HG03095 (cell line): ENCODE data around the gene ZNF287.
"Not testable (repeated sequence)": the region's sequence is repeated elsewhere in the genome, so short reads cannot be mapped to it uniquely, and the experiment has no call there.

Source experiments
- ATAC-seq: cut with Tn5 transposase; IDR thresholded peaks from one replicate; pipeline ENCODE4 v1.9.1; 2021; ENCODE audit warnings: moderate library complexity; ENCODE audit not compliant: unreplicated experiment

Gene ZNF287

DNA sequence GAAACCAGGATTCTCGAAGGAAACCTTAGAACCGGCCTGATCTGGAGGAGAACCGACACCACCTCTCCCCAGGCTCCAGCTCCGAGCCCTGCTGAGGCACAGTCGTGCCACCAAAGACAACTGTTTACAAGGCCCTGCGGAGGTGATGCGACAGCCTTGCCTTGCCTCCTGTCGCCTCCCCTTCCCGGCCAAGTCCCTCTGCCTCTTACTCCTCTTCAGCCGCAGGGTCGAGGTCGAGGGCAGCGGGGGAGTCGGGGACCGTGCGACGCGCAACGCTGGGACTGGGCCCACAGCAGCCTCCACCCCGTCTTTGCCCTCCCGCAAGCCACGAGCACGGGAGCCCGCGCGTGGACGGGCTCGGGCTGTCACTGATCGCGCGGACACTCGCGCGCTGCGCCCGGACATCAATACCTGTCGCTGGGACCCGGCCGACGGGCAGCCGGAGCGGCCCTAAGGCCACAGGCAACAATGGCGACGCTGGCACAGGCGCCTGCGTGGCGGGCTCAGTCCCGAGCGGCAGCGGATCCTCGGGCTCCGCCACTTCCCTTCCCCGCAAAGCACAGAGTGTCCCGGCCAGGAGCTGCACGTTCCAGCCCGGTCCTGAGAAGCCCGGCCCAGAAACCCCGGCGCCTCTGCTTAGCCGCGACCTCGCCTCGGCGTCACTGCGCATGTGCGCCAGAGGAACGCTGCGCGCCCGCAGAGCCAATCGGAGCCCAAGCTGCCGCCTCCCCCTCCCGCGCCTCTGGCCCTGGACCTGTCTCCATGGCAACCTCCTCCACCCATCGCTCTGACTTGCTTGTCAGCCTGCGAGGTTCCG, at the start of gene ZNF287:
Gene ZNF287, minus strand, starts transcription at position 664 of the 817 bp plus-strand sequence. CDS start 1,473 bp downstream, outside the sequence.
- peak; percentile 90 for ATAC-seq

DNA sequence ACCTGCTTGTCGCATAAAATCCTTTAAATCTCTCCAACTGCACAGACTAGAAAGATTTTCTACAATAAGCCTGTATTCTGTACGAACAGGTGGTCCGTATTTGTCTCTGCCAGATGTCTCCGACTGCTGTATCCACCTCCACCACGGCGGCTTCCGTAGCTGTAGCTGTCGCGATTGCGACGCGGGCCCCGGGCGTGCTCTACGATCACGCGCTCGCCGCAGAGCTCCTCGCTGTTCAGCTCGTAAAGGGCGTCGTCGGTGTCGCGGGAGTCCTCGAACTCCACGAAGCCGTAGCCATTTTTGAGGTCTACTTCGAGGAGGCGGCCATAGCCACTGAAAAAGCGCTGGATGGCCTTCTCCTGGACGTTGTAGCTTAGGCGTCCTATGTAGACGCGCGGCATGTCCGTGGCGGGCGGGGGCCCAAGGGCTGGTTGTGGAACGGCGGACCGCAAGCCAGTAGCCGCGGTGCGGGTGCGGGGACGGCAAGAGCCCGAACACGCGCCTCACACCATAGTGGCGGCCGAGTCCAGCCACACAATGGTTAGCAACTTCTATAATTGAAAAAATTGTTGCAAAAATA, 48.6 kb upstream of the ZNF287 start:
- ATAC-seq, result no peak

DNA sequence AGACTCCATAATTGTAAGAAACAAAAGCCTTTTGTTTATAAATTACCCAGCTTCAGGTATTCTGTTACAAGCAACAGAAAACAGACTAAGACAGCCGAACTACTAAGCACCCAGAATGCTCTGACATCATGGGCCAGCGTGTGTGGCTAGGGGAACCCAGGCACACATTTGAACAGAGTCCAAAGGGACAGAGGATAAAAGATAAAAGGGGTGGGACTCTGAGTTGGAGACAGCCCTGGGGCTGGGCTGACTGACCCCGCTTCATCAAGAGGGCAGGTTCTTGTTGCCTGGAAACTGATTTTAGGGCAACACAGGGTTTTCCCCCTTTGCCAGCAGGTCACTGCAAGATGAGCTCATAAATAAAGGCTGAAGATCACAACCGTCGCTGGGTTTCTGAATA, 30.5 kb upstream of the ZNF287 start:
- no peak for ATAC-seq

DNA sequence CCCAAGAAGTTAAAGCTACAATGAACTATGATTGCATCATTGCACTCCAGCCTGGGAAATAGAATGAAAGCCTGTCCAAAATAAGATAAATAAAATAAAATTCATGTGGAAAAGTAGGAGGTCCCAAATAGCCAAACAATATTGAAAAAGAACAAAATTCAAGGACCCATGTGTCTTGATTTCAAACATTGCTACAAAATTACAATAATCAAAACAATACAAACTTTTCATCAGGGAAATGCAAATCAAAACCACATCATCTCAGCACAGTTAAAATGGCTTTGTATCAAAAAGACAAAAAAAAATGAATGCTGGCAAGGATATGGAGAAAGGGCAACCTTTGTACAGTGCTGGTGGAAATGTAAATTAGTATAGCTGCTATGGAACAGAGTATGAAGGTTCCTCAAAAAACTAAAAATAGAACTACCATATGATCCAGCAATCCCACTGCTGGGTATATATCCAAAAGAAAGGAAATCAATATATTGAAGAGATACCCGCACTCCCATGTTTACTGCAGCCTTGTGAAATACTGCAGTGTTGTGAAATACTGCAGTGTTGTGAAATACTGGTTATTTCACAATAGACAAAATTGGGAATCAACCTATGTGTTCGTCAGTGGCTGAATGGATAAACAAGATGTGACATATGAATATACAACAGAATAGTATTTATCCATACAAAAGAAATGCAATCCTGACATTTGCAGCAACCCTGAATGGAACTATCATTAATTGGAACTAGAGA, 24.5 kb upstream of the ZNF287 start:
- ATAC-seq, result no peak

DNA sequence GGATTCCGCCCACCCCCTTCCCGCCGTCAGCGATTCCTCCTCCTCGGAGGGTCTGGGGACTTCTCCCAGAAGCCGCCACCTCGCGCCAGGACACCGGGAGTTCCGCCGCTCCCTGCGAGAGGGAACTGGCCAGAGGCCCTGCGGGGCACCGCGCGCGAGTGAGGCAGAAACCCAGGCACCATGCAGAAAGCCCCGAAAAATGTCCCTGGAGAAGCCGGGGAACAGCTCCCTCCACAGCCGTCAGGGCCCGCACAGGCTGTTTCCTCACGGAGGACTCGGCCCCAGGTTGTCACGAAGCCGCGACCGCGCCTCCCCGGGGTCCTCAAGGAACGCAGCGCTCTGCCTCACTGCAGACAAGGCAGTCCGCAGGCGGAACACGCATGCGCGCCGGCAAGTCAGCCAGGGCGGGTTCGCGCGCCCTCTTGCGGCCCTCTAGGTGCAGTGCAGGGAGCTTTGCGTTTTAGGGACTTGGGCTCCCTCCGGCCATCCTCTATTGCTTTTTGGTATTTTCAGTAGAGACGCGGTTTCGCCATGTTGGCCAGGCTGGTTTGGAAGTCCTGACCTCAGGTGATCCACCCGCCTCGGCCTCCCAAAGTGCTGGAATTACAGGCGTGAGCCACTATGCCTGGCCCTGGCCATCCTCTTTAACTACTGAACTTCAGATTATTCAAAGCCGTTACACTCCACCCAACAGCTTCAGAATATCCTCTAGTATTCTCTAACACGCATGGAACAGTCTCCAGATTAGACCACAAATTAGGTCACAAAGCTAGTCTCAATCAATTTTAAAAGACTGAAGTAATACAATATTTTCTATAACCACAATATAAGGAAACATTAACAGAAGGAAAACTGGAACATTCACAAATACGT, 20.3 kb upstream of the ZNF287 start:
- peak; percentile 81 for ATAC-seq

DNA sequence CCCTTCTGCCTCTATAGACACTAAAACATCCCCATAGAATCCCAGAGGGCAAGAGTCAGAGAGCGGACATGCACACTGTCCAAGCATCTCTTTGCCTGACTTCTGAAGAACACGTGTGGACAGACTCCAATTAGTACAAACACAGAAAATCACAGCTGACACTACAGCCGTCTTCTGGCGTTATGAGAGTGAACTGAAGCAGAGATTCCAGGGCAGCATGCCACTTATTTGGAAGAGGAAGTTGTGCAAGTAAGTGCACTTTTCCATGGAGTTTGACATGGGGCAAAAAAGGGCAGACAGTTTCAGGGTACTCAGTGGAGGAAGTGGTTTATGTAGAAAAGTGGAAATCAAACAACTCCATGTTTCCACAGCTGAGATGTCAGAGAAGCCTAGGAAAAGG, 16.8 kb upstream of the ZNF287 start:
- ATAC-seq, result no peak

DNA sequence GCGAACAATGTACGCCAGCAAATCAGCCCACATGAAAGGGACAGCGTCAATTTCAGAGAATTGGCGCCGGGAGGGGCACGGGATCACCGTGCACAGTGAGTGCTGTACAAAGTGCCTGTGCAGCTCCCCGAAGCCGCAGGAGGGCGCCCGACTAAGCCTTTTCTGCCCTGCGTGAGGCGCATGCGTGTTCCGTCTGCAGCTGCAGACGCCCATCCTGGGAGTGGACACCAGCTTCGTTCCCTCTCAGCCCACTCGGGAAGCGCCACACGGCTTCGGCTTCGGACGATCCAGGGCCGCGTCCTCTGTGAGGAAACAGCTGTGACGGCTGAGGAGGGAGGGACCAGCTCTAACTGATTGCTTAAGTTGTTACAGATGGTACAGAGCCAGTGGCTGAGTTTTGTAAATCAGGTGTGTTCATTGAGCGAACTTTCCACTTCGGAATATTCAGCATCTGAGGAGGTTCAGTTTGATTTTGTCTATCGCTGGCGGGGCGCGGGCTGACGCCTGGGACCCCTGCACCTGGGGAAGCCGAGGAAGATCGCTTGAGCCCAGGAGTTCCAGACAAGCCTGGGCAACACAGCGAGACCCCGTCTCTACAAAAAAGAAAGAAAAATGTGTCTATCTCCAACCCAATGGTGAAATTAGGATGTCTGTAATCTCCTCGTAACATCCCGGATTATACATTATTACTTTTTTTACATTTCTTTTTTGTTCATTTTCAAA, 15.4 kb upstream of the ZNF287 start:
- ATAC-seq, result no peak

DNA sequence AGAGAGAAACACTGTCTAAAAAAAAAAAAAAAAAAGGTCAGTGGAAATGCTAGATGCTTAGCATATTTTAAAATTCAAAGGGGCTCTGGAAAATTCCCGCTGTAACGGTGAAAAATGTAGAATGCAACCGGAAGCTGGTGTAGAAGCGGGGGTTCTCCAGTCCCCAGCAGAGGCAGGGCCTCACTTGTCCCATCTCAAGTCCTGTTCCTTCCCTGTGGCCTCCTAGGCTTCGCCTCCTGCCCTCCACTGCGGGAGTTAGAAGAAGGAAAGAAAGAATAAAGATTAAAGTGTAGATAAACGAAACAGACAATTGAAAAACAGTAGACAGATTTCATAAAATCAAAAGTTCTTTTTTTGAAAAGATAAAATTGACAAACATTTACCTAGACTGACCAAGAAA, 14.8 kb upstream of the ZNF287 start:
- ATAC-seq, result no peak

DNA sequence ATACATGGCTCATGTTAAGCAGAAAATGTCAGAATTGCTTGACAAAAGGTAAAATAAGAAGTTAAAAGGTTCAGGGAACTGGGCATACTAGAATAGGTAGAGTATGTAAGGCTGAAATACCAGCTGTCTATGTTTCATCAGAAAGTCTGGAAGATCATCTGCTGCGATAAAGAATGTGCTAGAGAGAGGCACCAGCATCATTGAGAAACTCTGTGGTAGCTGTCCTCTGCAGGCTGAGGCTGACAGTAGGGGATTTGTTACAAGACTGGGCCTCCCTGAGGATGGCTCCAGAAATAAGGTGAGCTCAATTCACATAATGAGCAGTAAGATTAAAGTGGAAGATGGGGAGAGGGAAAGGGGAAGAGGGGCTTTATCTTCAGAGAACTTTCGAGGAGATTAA, 4.5 kb upstream of the ZNF287 start:
- no peak for ATAC-seq

DNA sequence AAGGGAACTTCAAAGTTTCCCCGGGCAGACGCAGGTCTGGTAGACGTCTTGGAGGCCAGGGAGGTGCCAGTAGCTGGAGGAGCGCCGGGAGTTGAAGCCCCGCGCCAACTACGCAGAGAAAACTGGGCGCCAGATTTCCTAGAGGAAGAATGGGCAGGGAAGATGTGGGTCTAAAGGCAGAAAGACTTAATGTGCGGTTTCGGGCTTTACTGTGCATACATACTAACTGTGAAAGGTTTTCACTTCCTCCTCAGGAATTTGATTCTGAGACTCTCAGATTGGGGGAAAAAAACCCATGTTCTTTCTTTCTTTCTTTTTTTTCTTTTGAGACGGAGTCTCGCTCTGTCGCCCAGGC, 331 bp upstream of the ZNF287 start:
- peak; percentile 34 for ATAC-seq

DNA sequence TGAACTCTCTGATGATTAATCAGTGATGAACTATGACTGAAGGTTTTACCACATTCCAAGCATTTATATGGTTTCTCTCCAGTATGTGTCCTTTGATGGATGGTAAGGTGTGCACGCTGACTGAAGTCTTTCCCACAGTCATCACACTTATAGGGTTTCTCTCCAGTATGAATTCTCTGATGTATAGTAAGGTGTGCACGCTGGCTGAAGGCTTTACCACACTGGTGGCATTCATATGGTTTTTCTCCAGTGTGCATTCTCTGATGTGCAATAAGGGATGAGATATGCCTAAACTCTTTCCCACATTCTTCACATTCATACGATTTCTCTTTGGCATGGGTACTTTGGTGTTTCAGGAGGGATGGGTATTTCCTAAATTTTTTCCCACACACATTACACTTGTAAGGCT, 16.4 kb downstream of the ZNF287 start:
- ATAC-seq, result no peak

DNA sequence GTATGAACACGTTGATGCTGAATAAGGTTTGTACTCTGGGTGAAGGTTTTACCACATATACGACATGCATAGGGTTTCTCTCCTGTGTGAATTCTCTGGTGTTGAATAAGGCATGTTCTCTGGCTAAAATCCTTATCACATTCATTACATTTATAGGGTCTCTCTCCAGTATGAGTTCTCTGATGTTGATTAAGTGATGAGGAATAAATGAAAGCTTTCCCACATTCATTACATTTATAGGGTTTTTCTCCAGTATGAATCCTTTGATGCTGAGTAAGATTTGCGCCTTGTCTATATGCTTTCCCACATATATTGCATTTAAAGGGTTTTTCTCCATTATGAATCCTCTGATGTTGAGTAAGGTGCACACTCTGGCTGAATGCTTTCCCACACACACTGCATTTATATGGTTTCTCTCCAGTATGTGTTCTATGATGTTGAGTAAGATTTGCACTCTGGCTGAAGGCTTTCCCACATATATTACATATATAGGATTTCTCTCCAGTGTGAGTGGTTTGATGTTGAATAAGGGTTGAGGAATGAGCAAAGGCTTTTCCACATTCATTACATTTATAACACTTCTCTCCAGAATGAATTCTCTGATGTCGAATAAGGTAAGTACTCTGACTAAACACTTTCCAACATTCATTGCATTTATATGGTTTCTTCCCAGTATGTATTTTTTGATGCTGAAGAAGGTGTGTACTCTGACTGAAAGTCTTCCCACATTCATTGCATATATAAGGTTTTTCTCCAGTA, 16.9 kb downstream of the ZNF287 start:
- ATAC-seq, result no peak

DNA sequence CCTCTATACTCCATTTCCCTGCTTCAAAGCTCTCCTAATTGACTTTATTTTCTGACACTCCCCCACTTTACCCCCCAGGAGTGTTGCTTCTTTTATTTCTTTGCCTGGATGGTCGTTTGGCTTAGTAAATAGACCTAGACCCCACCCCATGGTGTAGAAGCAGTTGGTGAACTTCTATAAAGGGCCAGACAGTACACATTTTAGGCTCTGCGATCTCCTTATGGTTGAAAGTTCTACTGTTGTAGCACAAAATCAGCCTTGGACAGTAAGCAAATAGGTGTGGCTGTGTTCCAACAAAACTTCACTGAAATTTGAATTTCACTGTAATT, 31.9 kb downstream of the ZNF287 start:
- no peak for ATAC-seq

DNA sequence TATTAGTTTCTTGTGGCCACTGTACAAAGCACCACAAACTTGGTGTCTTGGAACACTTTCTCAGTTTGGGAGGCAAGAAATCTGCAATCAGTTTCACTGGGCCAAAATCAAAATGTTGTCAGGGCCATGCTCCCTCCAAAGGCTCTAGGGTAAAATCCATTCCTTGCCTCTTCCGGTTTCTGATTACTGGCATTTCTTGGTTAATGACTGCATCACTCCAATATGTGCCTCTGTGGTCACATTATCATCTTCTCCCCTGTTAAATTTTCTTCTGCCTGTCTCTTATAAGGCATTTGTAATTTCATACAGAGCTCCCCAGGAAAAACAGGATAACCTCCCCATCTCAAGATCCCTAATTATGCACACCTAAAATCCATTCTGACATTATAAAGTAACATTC, 34.8 kb downstream of the ZNF287 start:
- no peak for ATAC-seq

DNA sequence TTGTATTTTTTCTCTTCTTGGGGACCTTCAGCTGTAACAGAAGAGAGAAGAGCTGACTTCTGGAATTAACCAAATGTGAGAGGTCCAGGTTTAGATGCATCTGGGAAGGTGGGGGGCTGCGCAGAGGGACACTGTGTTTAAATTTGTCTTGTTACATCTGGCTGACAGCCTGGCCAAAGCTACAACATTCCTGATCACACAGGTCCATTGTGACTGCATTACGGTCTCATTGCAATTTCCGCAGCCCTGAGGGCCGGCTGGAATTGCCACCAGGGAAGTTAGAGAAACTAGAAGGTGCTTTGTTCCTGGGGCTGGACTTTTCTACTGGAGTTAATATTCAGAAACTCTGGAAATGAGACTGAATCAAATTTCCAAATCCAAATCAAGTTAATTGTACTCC, 39.1 kb downstream of the ZNF287 start:
- no peak for ATAC-seq

DNA sequence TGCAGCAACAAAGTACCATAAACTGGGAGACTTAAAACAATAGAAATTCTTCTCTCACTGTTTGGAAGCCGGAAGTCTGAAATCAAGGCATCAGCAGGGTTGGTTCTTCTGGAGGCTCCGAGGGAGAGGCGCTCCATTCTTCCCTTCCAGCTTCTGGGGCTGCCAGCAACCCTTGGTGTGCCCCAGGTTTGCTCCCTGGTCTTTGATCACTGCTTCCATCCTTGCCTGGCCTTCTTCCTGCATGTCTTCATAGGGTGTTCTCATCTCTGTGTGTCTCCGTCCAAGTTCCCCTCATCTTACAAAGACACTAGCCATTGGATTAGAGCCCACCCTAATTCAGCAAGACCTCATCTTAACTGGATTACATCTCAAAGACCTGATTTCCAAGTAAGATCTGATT, 41.7 kb downstream of the ZNF287 start:
- no peak for ATAC-seq

DNA sequence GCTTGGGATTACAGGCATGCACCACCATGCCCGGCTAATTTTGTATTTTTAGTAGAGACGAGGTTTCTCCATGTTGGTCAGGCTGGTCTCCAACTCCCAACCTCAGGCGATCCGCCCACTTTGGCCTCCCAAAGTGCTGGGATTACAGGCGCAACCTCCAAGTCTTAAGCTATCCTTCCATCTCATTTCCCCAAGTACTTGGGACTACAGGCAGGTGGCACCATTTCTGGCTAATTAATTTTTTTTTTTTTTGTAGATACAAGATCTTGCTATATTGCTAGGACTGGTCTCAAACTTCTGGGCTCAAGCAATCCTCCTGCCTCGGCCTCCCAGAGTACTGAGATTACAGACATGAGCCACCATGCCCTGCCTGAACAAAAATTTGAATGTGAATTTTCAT, 43.4 kb downstream of the ZNF287 start:
- ATAC-seq, result not testable (repeated sequence)

DNA sequence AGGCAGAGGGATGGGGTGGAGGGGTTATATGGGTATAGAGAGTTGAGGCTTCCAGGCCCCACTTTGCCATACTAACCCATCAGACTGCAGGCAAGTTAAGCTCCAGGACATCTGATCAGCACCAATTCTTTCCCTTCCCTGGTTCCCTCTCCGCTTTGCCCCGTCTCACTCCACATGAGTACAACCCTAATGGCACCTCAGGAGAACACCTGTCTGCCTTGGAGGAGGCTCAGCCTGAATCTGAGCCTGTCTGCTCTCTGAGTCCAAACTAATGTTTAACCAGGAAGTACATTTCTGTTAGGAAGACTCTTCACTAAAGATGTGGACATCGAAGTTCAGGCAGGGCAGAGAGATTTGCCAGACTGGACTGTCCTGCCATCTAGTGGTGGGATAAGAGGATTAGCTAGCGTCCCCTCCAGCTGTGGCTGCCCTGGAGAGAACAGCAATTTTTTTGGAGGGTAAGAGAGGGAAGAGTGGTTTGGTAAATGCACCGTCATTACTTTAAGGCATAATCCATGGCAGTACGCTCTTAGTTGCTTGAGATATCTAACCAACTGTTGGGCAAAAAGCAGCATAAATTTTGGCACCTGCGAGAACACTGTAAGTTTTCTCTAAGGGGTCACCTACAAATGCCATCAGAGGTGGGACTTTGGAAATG, 47.8 kb downstream of the ZNF287 start:
- no peak for ATAC-seq

DNA sequence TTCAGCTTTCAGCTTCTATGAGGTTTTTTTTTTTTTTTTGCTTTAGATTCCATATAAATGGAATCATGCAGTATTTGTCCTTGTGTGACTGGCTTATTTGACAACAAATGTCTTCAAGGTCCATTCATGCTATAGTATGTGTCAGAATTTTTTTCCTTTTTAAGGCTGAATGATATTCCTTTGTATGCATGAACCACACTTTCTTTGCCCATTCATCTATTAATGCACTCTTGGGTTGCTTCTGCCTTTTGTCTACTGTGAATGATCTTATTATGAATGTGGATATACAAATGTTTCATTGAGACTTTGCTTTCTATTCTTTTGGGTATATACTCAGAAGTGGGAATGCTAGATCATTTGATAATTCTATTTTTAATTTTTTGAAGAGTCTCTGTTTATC, 50.0 kb downstream of the ZNF287 start:
- no peak for ATAC-seq
